ENCODE results near the gene IL4.

GRCh38 chr5:132665574-132666080 is 8.2 kb upstream of the IL4 start:
- TF ChIP-seq EZH2 (IDR thresholded peaks at IDR 0.05; ENCODE audit: low read depth): no peak
- TF ChIP-seq CTCF (conservative IDR thresholded peaks at IDR 0.05): no peak

Data from PC-9 (cell line).